WTC11 (cell line): ENCODE measurements around the gene DCST2.

ENCODE experiments used
- TEAD4 ChIP-seq: sonication (generic); formaldehyde crosslinking; IDR thresholded peaks from 2 replicates; pipeline ENCODE4 v1.8.0; 2022; ENCODE audit warnings: mild to moderate bottlenecking, missing genetic modification reagents
- ZNF512 ChIP-seq: sonication (generic); formaldehyde crosslinking; IDR thresholded peaks from 2 replicates; pipeline ENCODE4 v1.8.1; 2022; ENCODE audit warnings: missing genetic modification reagents, borderline replicate concordance

GRCh38 chr1:155011004-155011416 is 22.6 kb downstream of the DCST2 start:
- TF ChIP-seq TEAD4 (CRISPR knock-in tag), result no peak
- TF ChIP-seq ZNF512 (CRISPR knock-in tag), result no peak
